Uterus (tissue), 2 donors: ENCODE data around the gene FHIT.

Experiments
- POLR2A ChIP-seq, 2 donors: fragments of 450-650 bp; IDR thresholded peaks; one replicate each; pipeline ENCODE4 v1.6.1; 2016; ENCODE audit warnings: antibody characterized with exemption in 2 of 2, mild to moderate bottlenecking in 1 of 2, moderate library complexity in 1 of 2
- TF ChIP-seq, protein P1 (sequence below), 4 experiments: fragments of 200-600 bp in 2 of 4; fragments of 450-650 bp in 2 of 4; sonication (generic) in 2 of 4; IDR thresholded peaks; one replicate each; pipeline ENCODE4 v1.5.1; 2016 to 2019; ENCODE audit warnings: antibody characterized with exemption in 4 of 4, mild to moderate bottlenecking in 2 of 4, moderate library complexity in 1 of 4

GRCh38 chr3:61251174-61251972 is at the start of gene FHIT:
- TF ChIP-seq, protein P1, sequence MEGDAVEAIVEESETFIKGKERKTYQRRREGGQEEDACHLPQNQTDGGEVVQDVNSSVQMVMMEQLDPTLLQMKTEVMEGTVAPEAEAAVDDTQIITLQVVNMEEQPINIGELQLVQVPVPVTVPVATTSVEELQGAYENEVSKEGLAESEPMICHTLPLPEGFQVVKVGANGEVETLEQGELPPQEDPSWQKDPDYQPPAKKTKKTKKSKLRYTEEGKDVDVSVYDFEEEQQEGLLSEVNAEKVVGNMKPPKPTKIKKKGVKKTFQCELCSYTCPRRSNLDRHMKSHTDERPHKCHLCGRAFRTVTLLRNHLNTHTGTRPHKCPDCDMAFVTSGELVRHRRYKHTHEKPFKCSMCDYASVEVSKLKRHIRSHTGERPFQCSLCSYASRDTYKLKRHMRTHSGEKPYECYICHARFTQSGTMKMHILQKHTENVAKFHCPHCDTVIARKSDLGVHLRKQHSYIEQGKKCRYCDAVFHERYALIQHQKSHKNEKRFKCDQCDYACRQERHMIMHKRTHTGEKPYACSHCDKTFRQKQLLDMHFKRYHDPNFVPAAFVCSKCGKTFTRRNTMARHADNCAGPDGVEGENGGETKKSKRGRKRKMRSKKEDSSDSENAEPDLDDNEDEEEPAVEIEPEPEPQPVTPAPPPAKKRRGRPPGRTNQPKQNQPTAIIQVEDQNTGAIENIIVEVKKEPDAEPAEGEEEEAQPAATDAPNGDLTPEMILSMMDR (IDR thresholded peaks at IDR 0.05): no peak
- TF ChIP-seq POLR2A (IDR thresholded peaks at IDR 0.05): peak in 1 of 2 donors; percentile 46
